ENCODE results near the gene SLC1A3.
"Not testable (repeated sequence)": the region's sequence is repeated elsewhere in the genome, so short reads cannot be mapped to it uniquely, and the experiment has no call there.

Gene SLC1A3

DNA sequence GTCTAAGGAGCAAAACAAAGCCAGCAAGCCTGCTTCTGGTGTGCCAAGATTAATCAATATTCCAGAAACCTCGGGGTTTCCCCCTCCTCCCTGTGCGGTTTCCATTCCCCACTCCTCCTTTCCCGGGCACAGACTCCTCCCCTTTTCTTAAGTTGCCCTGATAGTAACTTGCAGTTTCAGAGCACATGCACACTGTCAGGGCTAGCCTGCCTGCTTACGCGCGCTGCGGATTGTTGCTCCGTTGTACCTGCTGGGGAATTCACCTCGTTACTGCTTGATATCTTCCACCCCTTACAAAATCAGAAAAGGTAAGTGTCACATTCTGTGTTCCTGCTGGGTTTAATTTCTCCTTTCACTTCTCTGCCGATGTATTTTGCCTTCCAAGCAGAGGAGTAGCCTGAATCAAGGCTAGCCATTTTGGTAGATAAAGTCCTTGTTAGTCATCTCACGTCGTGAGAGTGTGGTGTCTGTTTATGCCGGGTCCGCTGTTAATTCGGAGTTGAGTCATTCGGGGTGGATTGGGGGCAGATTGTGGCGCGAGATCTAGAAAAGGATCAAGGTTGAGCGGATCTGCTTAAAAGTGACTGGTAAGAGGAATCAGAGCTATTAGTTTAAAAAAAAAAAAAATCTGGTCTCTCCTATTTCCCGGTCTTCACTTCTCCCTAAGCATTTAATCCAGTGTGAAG lies at the start of gene SLC1A3:
Gene SLC1A3, plus strand, starts transcription at position 179 of the 686 bp plus-strand sequence. CDS start 1,818 bp downstream, outside the sequence.
- no peak for DNase-seq

DNA sequence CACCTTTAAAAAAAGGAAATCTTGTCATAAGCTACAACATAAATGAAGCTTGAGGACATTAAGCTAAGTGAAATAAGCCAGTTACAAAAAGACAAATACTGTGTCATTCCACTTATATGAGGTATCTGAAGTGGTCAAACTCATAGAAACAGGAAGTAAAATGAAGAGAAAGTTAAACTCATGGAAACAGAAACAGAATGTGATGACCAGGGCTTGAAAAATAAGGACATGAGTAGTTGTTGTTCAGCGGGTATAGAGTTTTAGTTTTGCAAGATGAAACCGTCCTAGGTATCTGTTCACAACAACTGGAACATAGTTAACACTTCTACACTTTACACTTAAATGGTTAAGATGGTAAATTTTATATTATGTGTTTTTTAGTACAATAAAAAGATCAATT lies 47.8 kb upstream of the SLC1A3 start:
- DNase-seq = no peak

DNA sequence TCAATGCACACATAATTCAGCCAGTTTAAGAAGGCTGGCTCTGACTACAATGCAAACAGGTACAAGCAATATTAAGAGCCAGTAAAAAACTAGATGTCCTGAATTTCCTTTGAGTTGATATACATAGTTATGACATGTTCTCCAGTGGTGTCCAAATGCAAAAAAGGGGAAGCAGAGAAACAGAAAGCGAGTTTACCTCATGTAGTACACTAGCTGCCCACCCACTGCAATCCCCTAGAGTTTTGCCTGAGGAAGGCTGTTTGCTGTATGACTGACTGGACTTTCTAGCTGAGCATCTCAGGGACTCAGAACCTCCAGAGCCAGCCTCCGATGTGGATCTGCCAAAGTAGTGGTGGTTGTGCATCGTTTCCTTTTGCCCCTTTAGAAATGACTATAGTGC lies 44.8 kb upstream of the SLC1A3 start:
- DNase-seq = no peak

- no peak for DNase-seq
Observed at GRCh38 chr5:36569491-36569890, 36.9 kb upstream of the SLC1A3 start.

DNA sequence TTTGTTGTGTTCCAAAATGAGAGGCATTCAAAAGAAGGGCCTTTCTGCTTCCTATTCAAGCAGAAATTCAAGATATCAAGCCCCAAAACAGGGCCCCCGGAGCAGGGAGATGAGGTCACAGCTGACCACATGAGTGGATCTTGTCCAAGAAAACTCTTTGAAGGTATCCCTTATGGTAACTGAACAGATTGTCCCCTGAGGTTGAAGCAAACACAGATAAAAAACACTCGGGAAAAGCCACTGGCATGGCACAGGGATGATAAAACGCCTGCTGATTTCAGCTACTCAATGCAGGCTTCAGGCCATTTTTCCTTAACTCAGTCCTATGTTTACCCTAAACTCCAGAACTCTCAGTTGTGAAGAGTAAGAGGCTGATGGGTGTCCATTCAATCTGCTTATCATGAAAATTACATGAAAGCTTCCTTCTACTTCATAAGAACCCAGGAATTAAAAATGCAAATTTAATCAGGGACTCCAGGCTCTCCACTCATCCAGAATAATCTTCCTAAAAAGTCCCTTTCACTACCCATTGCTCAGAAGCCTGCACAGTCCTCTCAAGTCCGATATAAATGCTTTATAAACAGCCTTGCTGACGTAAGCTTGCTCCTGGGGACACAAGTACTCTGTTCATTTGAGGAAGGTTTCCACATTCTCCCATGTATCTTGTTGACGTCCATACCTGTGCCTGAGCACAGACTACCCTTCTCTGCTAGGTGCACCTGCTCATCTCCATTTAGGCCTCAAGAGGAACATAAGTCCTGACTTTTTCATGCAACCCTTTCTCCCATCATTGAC lies 35.9 kb upstream of the SLC1A3 start:
- DNase-seq = no peak

GRCh38 chr5:36571401-36572042 lies 34.9 kb upstream of the SLC1A3 start:
- no peak for DNase-seq

- DNase-seq = no peak
Observed at GRCh38 chr5:36573438-36573837, 33.0 kb upstream of the SLC1A3 start.

GRCh38 chr5:36575361-36575781 lies 31.0 kb upstream of the SLC1A3 start:
- no peak for DNase-seq

GRCh38 chr5:36576721-36577120 lies 29.7 kb upstream of the SLC1A3 start:
- DNase-seq = no peak

- not testable (repeated sequence) for DNase-seq
Observed at GRCh38 chr5:36579858-36580257, 26.5 kb upstream of the SLC1A3 start.

- no peak for DNase-seq
Observed at GRCh38 chr5:36581070-36581469, 25.3 kb upstream of the SLC1A3 start.

DNA sequence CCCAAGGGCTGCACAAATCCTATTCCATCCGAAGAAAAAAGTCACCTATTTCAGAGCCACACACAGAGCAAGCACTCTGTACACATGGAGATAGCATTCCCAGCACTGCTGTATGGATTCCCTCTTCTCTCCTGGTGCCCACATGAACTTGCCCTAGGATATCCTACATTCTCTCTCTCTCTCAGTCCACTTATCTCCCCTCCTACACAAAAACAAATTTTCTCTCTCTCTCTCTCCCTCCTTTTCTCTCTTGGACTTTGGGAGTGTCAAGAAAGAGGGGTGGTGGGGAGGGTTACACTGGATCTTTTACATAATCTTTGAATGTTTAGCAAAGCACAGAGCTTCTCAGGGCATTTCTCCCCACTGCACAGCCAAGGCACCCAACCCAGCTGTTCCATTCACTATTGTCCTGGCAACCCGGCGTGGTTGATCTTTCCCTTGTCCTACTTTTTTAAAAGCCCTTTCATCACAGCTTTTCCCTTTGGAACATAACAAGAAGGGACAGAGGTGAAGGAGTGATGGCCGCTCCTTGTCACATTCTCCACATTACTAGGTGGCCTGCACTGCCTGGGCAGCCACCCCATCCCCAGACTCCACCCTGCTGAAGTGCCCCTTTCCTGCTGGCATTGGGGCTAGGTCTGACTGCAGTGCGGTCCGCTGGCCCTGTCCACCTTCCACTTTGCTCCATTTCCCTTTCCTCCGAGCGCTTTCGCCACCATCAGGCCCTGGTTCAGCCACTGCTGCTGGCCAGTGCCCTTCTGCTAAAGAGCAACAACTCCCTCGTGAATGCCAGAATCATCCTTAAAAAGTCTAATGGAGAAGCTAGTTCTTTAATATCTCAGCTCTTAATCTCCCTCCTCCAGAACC lies 22.2 kb upstream of the SLC1A3 start:
- no peak for DNase-seq

DNA sequence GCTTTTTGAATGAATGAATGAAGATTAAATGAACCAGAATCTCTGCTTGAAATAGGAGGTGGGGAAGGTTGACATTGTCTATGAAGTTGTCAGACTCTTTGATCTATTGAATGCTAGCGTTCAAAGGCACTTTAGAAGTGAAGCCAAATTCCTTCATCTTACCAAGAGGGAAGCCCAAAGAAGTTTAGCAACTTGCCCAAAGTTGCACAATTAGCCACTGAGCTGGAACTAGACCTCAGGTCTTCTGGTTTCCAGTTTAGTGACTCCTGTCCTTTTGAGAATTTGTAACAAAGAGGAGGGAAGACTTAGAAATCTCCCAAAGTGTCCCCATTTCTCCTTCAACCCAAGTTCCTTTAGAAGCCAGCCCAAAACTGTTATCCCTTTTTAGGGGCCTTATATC lies 20.7 kb upstream of the SLC1A3 start:
- DNase-seq = no peak

DNA sequence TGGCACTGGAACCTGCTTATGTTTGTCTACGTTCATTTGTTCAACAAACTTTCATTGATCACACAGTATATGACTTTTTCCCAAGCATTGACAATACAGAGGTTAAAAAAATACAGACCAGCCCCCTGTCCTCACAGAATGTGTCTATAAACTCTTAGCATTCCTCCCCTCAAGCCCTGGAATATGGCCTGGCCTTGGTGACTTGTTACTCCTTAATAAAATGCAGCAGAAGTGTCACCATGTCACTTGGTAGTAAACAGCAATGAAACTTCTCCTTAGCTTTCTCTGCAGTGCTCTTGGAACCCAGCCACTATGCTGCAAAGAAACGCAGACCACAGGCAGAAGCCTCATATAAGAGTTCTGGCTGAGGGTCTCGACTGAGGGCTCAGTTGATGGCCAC lies 19.1 kb upstream of the SLC1A3 start:
- DNase-seq = no peak

- not testable (repeated sequence) for DNase-seq
Observed at GRCh38 chr5:36589735-36590134, 16.7 kb upstream of the SLC1A3 start.

DNA sequence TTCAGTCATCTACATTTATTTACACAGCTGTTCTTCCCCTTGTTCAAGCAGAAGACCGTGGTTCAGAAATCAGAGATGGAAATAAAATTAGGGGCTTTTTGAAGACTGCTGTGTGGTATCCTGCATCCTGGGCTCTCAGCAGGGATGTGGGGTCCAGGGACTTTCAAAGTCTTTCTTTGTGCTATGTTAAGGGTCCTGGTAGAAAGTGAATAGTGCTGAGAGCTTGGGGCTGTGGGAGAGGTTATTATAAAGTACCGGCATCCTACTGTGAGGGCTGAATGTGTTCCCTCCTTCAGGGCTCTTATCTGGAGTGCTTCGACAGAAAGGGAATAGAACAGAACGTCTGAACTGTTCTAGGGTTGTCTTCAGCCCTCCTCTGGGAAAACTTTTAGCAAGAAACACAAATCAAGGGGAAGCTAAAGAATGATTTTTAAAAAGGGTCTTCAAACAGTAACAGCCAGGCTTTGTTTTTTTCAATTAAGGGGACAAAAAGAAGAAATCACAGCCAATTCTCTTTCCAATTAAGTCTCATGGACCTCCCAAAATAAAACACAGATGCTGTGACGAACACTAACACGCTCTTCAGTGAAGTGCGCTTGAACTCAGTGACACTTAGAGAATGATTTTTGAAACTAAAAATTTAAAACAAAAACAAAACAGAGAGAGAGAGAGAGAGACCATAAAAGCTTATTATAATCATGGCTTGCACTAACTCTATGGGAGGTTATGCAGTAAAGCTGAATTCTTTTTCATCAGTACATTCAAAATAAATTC lies 15.7 kb upstream of the SLC1A3 start:
- DNase-seq = no peak

GRCh38 chr5:36593867-36594266 lies 12.5 kb upstream of the SLC1A3 start:
- no peak for DNase-seq

GRCh38 chr5:36596247-36596646 lies 10.2 kb upstream of the SLC1A3 start:
- DNase-seq = no peak

DNA sequence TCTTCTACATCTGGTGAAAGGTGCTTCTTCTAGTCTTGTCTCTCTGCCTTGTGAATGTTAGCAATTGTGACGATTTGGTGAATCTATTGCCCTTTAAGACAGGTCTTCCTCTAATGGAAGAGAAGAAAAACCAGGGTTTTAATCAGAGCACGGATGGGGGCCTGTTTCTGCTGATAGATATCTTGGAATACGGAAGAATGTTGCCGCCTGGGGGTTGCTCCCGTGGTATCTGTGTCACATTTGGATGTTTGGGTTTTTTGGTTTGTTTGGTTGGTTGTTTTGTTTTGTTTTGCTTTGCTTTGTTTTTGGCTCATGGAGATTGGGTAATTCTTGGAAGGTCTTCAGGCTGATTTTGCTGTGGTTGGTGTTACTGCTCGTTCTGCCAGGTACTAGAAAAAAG lies 9.7 kb upstream of the SLC1A3 start:
- no peak for DNase-seq

- DNase-seq = no peak
Observed at GRCh38 chr5:36598045-36598444, 8.4 kb upstream of the SLC1A3 start.

DNA sequence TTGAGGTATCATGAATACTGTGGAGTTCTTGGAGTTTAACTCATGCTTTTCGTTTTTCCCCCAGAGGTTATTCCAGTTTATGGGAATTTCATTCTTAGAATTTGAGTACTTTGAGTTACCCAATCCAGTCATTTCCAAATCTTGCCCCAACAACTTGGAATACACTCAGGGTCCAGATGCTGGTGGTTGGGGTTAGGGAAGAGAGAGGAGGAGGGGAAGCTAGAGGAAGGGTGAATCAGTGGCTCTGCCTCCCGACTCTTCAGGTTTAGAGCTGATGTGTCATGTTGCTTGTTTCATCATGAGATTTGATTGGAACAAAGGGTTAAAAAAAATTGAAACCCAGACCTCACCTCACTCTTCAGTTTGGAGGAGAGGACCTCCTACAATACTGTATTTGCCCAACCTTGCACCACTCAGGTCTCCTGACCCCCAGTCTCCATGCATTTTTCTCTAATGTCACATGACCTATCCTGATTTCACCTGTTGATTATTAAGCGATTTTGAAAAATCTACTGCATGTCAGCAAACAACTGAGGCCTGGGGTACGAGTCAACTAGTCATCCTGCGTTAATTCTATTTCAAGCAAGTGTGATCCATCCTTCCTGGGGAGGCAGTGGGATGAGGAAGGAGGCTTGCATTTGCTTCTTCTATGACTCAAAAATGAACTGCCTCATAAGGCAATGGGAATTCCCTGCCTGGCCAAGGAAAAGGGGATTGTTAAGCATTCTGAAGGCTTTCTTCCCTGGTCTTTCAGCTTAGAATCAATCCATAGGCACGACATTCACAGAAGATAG lies 6.2 kb upstream of the SLC1A3 start:
- DNase-seq = no peak

All from activated CD8-positive, alpha-beta memory T cell treated with anti-CD3 and anti-CD28 coated beads, Interleukin-2, amount 50 U/mL, for 4 hours (primary cell).